ENCODE results near the gene TNS3.
"Not testable (repeated sequence)": the region's sequence is repeated elsewhere in the genome, so short reads cannot be mapped to it uniquely, and the experiment has no call there.

The TNS3 gene

DNA sequence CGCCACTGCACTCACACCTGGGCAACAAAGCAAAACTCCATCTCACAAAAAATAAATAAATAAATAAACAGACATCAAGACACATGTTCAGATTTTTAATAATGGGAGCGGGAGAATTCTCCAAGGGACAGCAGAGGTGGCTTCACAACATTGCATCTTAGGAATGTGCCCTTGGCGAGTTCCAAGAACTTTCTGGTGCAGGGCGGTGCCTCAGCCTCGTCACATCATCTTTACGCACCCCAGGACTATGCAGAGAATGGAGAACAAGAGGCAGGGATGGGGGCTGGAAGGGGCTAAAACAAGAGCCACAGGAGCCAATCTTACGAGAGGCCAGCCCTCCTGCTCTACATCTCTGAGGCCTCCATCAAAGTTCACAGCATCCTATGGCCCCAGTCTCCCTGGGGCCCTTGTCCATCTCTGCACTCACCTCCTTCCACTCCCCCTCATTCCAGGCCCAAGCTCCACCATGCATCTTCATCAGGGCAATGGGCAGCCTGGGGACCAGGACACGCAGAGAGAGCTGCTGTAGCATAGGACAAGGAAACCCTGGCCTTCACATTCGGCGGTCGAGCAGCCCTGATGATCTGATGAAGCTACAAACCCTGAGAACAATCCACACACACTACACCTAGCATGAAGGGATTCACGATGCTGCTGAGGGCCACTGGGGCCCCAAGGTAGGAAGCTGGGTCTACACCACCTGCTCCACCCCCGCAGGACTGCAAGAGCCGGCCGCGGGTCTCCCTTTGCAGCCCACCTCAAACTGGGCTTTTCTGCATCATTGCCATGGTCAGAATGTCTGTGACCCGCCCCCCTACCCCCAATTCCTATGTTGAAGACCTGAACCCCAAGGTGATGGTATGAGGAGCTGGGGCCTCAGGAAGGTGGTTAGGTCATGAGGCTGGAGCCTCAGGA is 22.3 kb downstream of the TNS3 start:
- DNase-seq = no peak

GRCh38 chr7:47557694-47558670 is 23.9 kb downstream of the TNS3 start:
- no peak for DNase-seq

GRCh38 chr7:47557317-47557693 is 24.6 kb downstream of the TNS3 start:
- DNase-seq = no peak

- no peak for DNase-seq
Measured at GRCh38 chr7:47556511-47557180, 25.3 kb downstream of the TNS3 start.

GRCh38 chr7:47553309-47553708 is 28.6 kb downstream of the TNS3 start:
- DNase-seq = no peak

DNA sequence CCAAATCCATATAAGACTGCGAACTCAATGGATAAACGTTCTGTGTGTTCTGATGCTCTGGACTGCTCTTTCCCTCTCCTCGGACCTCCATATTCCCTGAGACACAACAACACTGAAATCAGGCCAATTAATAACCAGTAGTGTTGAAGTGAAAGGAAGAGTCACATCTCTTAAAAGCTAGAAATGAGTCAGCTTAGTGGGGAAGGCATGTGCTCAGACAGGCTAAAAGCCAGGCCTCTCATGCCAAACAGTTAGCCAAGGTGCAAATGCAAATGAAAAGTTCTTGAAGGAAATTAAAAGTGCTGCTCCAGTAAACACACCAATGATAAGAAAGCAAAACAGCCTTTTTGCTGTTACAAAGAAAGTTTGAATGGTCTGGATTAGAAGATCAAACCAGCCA is 29.3 kb downstream of the TNS3 start:
- no peak for DNase-seq

DNA sequence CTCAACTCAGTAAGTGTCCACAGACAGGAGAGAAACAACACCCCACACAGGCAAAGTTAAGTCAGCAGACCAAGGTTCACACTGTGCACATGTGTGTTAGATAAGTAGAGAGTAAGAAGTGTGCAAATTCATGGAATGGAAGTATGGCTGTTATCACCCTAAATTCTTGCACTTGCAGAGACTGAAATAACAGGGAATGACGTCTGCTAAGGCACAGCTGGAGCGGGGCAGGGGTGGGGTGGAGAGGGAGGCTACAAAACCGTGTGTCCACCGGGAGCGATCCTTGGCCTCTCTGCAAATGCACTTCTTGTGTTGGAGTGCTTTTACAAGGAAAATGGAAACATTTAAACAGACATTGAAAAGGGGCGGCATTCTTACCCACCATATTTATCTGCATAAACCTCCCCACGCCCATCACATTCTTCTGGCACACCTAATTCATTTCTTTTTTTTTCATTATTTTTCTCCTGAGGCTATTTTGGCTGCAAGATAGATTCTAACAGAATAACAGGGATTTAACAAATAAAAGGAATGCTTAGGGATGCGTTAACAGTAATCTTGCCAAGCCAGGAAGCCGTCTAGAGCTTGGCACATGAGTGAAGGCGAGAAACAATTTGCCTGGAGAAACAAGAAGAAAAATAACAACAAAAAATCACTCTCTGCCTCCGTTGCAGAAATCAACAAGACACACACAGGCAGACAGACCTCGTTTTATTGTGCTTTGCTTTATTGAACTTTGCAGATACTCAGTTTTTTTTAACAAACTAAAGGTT is 30.1 kb downstream of the TNS3 start:
- DNase-seq = no peak

DNA sequence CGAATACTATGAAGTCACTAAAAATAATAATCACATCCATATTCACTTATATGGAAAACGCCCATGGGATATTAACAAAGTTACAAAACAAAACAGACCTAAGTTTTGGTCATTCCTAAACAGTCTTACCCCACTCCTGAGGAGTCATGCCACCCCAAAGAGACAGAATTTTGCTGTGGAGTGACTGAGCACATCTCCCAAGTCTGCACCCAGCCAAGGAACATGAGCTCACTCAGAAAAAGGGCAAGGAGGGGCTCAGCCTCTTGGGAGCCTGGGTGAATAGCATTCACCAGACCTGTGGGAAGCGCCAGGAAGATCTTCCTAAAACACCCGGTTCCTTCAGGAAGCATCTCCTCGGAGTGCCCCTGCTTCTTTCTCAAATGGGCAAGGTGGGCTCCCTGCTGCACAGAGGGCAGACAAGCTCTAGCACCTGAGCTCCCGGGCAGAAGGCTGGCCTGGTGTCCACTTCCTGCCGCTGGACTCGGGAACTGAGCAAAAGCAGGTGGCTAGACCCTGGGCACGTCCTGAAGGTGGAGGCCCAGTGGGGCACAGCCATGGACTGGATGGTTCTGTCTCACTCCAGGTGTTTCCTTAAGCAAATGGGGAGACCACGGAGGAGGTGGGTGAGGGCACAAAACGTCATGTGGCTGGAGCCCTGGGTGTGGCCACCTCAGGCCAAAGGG is 31.0 kb downstream of the TNS3 start:
- DNase-seq = no peak

- no peak for DNase-seq
Measured at GRCh38 chr7:47549916-47550315, 32.0 kb downstream of the TNS3 start.

DNA sequence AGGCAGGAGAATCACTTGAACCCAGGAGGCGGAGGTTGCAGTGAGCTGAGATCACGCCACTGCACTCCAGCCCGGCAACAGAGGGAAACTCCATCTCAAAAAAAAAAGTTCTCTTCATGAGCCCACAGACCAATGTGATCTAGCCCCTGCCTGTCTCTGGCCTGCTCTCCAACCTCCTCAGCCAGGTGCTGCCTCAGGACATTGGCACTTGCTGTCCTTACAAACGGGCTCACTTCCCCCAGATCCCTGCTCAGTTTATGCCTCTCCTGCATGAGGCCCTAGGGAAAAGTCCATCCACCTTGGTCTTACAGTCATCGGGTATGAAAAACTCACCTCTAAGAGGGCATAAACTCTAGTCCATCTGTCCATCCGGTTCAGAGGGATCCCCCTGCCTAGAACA is 32.5 kb downstream of the TNS3 start:
- DNase-seq = no peak

DNA sequence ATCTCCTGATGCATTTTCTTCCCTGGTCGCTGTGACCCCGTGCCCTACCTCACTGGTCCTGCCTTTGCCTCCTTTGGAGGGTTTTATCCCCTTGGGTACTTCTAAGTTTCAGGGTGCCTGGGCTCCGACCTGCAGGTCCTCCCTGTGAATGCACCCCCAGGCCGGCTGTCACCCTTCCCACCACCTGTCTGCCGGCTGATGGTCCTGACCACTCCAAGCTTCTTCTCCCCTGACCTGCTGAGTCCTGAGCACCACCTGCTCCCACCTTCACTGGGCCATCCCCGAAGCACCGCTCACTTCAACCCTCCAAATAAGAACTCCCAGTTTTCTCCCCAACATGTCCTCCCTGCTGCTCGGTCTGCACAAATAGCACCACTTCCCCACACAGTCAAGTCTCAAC is 33.4 kb downstream of the TNS3 start:
- no peak for DNase-seq

GRCh38 chr7:47546733-47547494 is 35.0 kb downstream of the TNS3 start:
- no peak for DNase-seq

DNA sequence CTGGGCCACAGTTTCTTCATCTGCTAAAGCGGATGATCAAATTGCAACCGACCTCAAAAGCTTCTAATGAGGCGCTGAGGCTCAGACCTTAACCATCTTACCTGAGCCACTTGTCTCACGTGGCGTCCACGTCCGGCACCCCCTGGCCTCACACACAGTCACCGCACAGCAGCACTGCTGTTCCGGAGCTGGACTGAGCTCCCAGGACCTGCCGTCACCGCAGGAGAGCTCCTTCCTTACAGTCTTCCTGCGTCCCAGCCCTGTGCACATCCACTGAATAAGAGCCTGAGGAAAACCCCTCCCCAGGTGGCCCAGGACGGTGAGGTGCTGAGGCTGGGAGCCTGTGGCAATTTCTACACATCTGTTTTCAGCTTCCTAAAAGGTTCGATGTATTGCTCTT is 35.7 kb downstream of the TNS3 start:
- DNase-seq = no peak

GRCh38 chr7:47544416-47544815 is 37.5 kb downstream of the TNS3 start:
- no peak for DNase-seq

GRCh38 chr7:47543714-47544113 is 38.2 kb downstream of the TNS3 start:
- DNase-seq = no peak

- no peak for DNase-seq
Measured at GRCh38 chr7:47543056-47543455, 38.9 kb downstream of the TNS3 start.

DNA sequence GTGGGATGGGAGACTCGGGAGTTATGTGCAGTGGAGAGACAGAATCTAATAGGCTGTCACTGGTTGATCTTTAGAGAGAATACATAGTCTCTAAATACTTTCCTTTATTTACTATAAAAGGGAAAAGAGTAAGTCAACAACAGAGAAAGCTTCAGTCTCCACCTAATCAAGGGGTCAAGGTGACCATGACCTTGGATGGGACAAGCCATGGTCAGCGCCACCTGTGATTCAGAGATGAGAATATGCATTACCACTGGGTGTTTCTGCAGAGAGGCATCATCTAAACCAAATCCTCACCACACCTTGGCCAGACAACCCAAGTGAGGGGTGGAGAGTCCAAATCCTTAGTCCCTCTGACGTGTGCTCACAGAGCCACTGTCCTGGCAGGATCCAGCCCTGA is 39.9 kb downstream of the TNS3 start:
- no peak for DNase-seq

GRCh38 chr7:47541485-47541884 is 40.4 kb downstream of the TNS3 start:
- not testable (repeated sequence) for DNase-seq

DNA sequence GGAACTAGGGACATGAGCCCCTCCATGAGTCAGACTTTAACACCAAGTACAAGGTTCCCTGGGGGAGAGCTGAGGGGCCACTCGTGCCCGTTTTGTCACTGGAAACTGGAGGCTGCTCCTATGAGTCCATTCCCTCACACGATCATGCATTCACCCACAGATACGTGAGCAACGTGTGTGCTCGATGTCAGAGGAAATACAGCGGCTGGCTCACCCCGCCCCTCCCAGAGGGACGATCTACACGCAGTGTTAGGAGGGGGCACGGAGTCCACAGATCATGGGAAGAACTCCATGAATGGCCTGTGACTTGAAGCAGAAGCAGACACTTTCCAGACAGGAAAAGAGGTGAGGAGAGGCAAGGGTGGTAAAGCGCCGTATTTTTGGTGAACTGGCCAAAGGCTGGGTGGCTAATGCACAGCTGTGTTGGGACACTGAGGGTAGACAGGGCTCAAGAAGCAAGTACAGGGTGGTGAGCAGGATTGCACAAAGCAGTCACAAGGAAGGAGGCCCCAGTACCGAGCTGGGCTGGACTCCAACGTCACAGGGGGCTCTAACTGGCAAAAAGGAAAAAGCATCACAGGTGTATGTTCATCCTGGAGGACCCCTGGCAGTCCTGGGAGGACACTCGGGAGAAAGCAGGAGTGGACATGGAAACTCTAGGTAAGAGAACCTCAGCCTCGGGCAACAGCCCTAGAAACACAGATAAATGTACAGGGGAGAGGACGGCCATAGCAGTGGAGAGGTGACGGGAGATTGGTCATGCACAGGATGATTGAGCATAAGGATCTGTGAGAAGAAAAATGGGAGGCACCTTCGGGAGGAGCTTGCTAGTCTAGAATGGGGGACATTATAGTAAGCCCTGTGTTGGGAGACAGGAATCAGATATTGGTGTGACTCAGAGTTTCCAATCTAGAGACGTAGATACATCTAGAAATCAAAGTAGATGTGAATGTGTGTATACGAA is 41.2 kb downstream of the TNS3 start:
- DNase-seq = no peak

DNA sequence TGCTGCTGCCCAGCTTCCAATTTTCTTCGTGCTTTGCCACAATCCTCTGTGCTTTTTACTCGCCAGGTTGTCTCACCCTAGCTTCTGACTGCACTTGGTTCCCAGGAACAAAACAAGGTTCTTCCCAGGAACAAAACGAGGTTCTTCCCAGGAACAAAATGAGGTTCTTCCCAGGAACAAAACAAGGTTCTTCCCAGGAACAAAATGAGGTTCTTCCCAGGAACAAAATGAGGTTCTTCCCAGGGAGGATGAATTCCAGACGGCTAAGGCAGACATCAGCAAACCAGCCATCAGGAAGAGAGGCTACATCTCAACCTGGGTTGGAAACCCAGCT is 41.9 kb downstream of the TNS3 start:
- no peak for DNase-seq
